ENCODE data around the gene TMEM132C. TPM values are rescaled to one million over a fixed set of nuclear protein-coding genes. Genes with fewer than 3 reads are reported as not detected.

Gene TMEM132C
- total RNA-seq, 1 donor from 2014 or later, result 0.42 TPM

- DNase-seq (ENCODE audit: low read depth), result no peak
- no peaks in the 10 kb centered on the region for H3K36me3 ChIP-seq (ENCODE audit: control insufficient read depth, insufficient read depth, low read length)
- H3K4me3 ChIP-seq (ENCODE audit: low read depth, low read length), result no peak overlapping the region
- H3K27me3 ChIP-seq (ENCODE audit: control insufficient read depth, insufficient read depth, low read length), result no peaks in the 10 kb centered on the region
- no peak for TF ChIP-seq CTCF (IDR thresholded peaks at IDR 0.05; ENCODE audit: insufficient read depth, low read length, poor library complexity, severe bottlenecking)
These were observed 21.4 kb downstream of the TMEM132C start for GRCh38 chr12:128288357-128288756.

GRCh38 chr12:128288896-128289295, 21.9 kb downstream of the TMEM132C start:
- Histone ChIP-seq H3K36me3 (ENCODE audit: control insufficient read depth, insufficient read depth, low read length) (no peaks in the 10 kb centered on the region), H3K27me3 (ENCODE audit: control insufficient read depth, insufficient read depth, low read length) (no peaks in the 10 kb centered on the region), H3K4me3 (ENCODE audit: low read depth, low read length) (no peak overlapping the region)
- no peak for DNase-seq (ENCODE audit: low read depth)
- TF ChIP-seq CTCF (IDR thresholded peaks at IDR 0.05; ENCODE audit: insufficient read depth, low read length, poor library complexity, severe bottlenecking), result no peak

- H3K36me3 ChIP-seq (ENCODE audit: control insufficient read depth, insufficient read depth, low read length), result no peaks in the 10 kb centered on the region
- no peak overlapping the region for H3K4me3 ChIP-seq (ENCODE audit: low read depth, low read length)
- no peak for TF ChIP-seq CTCF (IDR thresholded peaks at IDR 0.05; ENCODE audit: insufficient read depth, low read length, poor library complexity, severe bottlenecking)
- DNase-seq (ENCODE audit: low read depth), result no peak
- H3K27me3 ChIP-seq (ENCODE audit: control insufficient read depth, insufficient read depth, low read length), result no peaks in the 10 kb centered on the region
These were observed 24.0 kb downstream of the TMEM132C start for GRCh38 chr12:128290938-128291337.

- no peak overlapping the region for H3K4me3 ChIP-seq (ENCODE audit: low read depth, low read length)
- no peak for DNase-seq (ENCODE audit: low read depth)
- no peak for TF ChIP-seq CTCF (IDR thresholded peaks at IDR 0.05; ENCODE audit: insufficient read depth, low read length, poor library complexity, severe bottlenecking)
- no peaks in the 10 kb centered on the region for H3K27me3 ChIP-seq (ENCODE audit: control insufficient read depth, insufficient read depth, low read length)
- no peaks in the 10 kb centered on the region for H3K36me3 ChIP-seq (ENCODE audit: control insufficient read depth, insufficient read depth, low read length)
These were observed 31.2 kb downstream of the TMEM132C start for GRCh38 chr12:128298091-128298748.

- H3K27me3 ChIP-seq (ENCODE audit: control insufficient read depth, insufficient read depth, low read length), result no peaks in the 10 kb centered on the region
- H3K36me3 ChIP-seq (ENCODE audit: control insufficient read depth, insufficient read depth, low read length), result no peaks in the 10 kb centered on the region
- DNase-seq (ENCODE audit: low read depth), result no peak
- no peak overlapping the region for H3K4me3 ChIP-seq (ENCODE audit: low read depth, low read length)
- no peak for TF ChIP-seq CTCF (IDR thresholded peaks at IDR 0.05; ENCODE audit: insufficient read depth, low read length, poor library complexity, severe bottlenecking)
These were observed 38.4 kb downstream of the TMEM132C start for GRCh38 chr12:128305336-128305892.

GRCh38 chr12:128307791-128308190, 40.8 kb downstream of the TMEM132C start:
- Histone ChIP-seq H3K27me3 (ENCODE audit: control insufficient read depth, insufficient read depth, low read length) (no peaks in the 10 kb centered on the region), H3K4me3 (ENCODE audit: low read depth, low read length) (no peak overlapping the region), H3K36me3 (ENCODE audit: control insufficient read depth, insufficient read depth, low read length) (no peaks in the 10 kb centered on the region)
- DNase-seq (ENCODE audit: low read depth), result no peak
- TF ChIP-seq CTCF (IDR thresholded peaks at IDR 0.05; ENCODE audit: insufficient read depth, low read length, poor library complexity, severe bottlenecking), result no peak
